Astrocyte of the hippocampus (primary cell): Measurements from ENCODE around the gene SOX6.
"Not testable (repeated sequence)": the region's sequence is repeated elsewhere in the genome, so short reads cannot be mapped to it uniquely, and the experiment has no call there.

Source experiments
- DNase-seq: peaks from one replicate; pipeline ENCODE4 v3.0.0; 2011; ENCODE audit warnings: low read depth, low spot score

SOX6 gene

DNA sequence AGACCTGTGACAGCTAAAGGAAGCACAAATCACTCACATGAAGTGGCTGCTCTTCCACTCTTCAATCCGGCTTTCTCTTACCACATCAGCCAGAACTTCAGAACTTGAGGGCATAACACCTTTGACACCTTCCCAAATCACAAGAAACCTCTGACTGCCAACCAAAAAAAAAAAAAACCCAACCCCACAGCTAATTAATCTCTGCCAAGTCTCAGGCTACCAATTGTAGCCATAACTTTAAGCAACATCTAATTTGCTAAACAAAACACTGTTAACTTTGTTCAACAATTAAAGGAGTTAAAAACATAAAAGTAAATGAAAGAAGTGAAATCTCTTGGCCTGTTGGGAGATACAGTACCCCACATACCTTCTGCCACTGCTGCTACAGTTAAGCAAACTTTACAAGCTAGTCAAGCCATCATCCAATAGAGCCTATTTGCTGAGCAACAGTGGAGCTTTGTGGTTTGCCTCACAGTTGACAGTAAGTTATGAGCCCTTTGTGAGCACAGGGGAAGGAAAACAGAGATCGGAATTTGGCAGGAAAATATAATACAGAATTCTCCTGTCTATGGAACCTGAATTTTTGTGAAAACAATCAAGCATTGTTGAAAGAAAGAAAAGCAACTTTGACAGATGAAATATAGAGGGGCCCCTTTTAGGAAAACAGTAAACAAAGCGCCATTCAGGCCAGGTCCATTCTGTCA lies at the start of gene SOX6:
SOX6 (minus strand) TSS at position 490 of the 704 bp plus-strand sequence. CDS start 15,298 bp downstream, outside the sequence.
- peak; percentile 87 for DNase-seq

DNA sequence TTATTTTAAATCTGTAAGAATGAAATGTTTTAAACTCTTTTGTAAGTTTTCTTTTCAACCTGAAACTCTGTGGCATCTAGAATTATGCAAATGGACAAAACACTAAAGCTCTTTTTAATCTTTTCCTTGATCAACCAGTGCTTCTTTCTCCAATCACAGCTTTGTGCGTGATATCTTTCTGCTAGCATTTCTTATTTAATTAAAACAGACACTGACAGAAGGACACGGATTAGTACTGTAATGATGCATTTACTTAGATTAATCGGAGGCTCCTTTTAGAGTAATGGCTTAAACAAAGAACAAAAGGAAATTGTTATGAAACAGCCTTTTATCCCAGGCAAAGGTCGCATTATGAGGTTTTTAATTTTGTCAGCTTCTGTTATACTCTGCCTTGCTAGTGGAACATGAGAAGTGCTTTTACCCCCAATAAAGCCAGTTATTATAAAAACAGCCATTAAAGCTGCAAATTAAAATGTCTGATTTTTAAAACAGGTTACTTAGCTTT lies 48.5 kb upstream of the SOX6 start:
- no peak for DNase-seq

DNA sequence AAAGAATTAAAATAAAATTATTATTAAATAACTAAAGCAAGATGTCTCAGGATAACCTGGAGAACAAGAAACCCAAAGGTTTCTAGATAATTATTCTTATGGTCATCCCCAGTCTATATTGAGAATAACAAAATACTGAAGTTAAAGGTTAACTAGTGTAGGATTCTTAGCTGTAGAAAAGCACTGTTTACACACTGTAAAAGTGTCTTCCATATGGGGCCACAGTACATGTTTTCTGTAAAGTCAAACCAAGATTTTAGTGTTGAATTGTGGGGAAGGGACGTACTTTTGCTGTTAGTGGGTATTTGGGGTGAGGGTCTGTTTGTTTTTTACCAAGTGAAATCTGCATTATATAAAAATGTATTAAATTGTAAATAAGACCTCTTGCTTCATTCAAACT lies 47.5 kb upstream of the SOX6 start:
- no peak for DNase-seq

DNA sequence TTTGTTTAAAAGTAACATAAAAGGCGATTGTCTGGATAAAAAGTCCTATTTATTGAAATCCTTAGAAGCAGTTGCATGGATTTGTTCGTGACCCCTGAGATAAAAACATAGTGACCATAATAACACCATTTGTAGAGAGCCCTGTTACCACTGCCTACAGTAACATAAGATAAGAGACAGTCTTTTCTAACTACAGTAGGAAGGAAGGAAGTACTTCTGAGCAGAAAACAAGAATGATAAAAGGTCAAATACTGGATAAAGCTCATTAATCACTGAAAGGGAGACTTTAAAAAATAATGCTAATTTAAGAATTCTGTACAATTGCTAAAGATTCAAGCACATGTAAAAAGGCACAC lies 47.1 kb upstream of the SOX6 start:
- no peak for DNase-seq

DNA sequence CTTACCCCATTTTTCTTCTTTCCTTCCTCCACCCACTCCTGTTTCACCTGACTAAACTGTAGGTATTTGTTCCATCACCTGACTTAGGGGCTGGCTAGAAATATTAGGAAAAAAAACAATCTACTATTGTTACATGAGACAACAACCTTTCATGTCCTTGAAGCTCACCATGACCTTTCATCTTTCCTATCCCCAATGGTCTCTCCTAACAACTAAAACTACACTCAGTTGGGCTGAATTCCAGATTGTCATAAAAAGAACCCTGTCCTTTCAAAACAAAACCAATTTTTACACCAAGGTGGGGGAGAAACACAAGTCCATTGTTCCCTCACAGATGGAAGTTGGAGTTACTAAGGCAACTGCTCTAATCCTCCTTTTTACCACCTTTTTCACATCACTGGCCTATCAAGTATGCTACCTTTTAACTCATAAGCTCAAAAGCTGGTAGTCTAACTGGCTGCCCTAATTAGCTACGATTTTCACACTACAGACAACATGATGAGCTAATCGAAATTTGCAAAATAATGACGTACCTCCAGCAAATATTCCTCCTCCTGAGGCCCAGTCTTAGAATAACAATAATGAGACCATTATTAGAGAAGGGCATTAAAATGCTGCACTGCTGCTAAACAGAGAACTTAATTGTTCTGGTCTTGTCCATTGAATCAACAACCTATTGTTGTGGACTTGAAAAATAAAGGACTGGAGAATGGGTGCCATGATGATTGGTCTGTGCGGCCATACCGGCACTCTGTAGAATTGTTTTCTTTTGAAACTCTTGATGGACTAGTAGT lies 46.5 kb upstream of the SOX6 start:
- peak; percentile 58 for DNase-seq

DNA sequence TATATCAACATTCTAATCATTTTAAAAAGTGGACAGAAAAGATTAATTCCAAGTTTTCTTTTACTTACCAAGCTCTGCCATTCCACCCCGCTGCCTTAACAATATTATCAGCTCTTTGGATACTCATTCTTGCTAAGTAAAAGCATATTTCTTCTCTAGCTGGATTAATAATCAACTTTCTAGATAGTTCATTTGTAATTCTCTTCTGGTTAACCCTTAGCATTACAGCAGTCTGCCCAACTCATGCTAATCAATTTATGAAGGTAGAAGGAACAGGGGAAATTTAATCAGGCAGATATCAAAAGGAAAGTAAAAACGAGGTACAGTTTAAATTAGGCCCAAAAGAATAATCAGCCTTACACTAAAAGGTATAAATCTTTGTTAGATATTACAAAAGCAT lies 41.0 kb upstream of the SOX6 start:
- no peak for DNase-seq

DNA sequence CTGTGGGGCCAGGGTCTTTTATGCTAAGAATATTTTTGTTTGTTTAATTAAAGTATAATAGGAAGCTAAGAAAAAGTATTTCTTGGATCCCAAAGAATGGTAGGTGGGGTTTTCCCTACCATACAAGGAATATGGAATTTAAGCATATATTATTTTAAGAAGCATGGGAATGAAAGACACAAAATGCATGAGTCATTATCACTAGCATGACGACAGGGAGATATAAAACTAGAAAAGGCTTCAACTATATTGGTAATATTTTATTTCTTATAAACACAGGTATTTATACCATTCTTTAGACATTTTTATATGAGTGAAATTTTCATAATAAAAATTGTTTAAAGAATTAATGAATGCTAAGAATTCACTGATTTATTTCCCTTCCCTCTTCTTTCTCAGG lies 39.3 kb upstream of the SOX6 start:
- no peak for DNase-seq

DNA sequence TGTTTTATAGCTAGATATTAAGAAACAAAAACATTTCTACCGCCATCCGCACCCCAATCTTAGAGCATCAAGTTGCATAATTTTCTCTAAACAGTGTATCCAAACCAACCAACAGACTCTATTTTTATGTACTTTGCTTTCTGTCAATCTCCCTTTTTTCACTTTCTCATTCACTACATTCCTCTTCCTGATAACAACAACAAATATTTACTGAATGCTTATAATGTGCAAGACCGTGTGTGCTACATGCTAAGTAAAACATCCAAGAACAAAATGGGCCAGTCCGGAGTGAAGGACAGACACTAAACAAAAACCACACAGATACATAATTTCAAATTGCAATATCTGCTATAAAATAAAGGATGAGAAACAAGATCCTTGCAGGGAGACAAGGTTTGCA lies 38.6 kb upstream of the SOX6 start:
- DNase-seq: no peak

DNA sequence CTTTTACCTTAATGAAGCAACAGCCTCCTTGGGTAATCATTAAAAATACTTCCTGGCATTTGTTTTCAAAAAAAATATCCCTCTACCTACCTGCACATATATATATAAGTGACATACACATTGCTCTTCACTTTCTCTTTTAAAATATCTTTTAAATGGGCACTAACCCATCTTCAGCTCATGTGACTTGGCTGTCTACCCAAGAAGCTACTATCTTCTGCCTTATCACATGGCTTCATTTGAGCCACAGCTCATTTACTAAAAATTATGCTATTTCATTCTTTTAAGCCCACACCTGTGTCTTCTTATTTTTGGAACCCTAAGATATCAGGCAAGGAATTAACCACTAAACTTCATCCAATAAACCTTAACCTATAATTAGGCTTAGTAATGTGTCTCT lies 37.0 kb upstream of the SOX6 start:
- DNase-seq: no peak

DNA sequence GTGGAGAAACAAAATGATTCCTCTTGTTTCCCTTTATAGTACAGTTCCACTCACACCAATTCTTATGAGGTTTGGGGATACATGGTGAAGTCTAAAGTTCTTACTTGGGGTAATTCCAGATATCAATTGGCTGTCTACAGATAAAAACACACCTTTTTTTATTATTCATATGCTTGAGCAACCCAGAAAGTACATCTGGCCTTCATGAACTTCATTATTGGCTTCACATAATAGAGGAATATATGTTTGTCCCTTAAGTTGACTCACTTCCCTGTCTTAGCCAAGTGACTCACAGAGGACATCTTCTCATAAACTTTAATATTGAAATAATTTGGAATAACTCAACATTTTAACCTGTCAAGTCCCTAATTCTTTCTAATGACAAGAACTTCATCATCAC lies 36.3 kb upstream of the SOX6 start:
- DNase-seq: no peak

DNA sequence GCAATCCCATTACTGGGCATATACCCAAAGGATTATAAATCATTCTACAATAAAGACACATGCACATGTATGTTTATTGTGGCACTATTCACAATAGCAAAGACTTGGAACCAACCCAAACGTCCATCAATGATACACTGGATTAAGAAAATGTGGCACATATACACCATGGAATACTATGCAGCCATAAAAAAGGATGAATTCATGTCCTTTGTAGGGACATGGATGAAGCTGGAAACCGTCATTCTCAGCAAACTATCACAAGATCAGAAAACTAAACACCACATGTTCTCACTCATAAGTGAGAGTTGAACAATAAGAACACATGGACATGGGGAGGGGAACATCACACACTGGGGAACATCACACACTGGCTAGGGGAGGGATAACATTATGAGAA lies 34.5 kb upstream of the SOX6 start:
- DNase-seq: not testable (repeated sequence)

DNA sequence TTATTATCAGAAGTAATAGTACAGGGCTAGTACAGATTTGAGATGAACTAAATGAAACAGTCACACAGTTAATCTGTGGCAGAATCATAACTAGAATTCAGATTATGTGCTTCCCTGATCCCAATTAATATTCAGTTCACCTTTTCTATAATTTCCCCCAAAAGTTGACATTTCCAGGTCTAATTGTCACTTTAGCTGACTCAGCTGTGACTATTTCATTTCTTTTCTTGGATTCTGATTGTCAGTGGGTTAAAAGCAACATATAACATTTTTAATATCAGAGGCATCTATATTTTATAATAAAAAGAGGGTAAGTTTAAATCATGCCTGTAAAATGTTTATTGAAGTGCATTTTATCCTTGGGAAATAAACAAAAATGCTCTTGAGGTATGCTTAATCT lies 28.8 kb upstream of the SOX6 start:
- DNase-seq: no peak

DNA sequence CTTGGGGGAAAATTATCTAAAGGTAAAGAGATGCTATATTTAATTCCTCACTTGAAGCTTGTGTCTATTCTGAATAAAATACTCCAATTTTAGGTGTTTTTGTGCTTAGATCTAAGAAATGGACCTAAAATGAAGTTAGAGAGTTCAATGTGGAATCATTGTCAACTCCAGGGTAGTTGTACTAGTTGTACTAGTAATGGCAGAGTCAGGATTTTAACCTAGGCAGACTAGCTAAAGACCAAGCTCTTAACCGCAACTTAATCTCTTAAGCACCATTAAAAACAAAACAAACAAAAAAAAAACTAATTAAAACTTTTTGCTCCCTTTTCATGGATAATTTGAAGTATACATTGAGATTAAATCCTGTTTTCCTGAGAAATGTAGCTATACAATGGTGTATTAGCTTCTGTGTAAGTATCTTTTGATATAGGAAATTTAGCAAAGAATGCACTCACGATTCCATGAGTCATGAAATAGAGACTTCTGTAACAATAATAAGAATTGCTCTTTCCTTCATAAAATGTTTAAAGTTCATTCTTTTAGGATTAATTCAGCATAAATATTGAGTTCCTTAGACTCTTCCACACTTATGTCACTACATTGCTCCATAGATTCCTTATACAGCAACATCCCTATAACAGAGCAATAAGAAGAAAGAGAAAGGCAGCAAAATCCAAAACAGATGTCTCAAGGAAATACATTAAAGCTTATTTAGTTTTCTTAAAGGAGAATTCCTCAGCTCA lies 26.5 kb upstream of the SOX6 start:
- peak; percentile 1 for DNase-seq

DNA sequence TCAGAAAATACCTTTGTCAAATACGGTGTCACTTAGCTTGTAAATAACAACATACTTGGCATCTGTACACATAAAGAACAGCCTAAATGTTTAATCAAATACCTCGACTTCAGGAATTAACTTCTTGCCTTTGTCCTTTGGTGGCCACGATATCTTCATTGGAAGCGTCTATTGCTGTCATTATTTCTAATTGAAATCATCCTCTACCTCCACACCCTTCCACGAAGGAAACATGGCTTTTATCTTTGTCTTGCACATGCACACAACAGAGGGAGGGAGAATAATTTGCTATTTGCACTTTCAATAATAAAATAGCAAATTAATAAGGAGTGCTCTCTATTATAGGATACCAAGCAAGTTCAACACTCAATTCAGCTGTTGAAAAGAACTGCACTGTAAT lies 25.8 kb upstream of the SOX6 start:
- no peak for DNase-seq

DNA sequence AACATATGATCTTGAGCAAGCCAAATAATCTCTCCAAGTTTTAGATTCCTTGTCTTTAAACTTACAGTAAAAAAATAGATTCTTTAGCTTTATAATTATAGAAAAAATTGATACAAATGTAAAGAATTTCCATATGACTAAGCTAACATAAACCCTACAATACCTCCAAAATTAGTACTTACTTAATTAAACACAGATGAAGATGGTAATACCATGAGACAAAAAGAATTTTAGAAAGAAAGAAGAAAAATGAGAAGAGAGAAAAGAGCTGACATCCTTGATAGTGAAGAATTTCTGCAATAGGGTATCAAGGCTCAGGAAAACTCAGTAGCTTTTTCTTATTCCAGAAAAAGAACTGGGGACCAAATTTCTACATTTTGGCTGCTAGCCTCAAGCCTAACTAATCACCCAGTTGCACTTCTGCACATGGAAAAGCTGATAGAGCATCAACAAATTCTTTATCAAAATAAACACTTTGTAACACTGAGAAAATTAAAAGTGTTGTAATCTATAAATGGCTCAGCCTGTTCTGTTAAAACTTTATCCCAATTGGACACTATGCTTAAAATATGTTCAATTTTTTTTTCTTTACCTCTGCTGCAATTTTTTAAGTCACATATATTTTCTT lies 24.7 kb upstream of the SOX6 start:
- no peak for DNase-seq

DNA sequence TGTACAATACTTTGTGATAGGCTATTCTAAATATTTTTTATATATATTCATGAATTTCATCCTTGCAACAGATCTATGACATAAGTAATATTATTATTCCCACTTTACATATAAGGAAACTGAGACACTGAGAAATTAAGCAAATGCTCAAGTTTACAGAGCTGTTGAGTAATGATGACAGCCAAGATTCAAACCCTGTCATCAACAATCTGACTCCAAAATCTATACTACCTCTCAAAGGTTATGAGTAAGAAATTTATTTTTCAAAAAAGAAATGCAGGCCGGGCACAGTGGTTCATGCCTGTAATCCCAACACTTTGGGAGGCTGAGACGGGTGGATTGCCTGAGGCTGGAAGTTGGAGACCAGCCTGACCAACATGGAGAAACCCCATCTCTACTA lies 22.6 kb upstream of the SOX6 start:
- DNase-seq: no peak

DNA sequence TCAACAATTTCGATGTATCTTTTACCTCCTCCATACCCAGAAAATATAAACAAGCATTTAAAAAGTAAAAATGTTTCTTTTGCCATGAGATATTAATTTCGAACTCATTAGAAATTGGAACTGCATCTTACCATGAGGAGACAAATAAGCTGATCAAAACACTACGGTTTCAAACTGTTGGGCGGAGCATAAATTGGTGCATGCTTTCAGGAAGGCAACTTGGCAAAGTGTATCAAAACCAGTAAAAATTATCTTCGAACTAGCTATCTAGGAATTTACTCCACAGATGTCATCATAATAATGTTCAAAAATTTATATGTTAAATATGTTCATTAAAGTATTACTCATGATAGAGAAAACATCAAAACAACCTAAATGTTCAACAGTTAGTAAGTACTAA lies 21.4 kb upstream of the SOX6 start:
- no peak for DNase-seq

DNA sequence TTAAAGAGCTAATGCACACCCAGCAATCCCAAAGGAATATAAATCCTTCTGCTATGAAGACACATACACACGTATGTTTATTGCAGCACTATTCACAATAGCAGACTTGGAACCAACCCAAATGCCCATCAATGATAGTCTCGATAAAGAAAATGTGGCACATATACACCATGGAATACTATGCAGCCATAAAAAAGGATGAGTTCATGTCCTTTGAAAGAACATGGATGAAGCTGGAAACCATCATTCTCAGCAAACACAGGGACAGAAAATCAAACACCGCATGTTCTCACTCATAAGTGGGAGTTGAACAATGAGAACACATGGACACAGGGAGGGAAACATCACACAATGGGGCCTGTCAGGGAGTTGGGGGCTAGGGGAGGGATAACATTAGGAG lies 19.3 kb upstream of the SOX6 start:
- not testable (repeated sequence) for DNase-seq

DNA sequence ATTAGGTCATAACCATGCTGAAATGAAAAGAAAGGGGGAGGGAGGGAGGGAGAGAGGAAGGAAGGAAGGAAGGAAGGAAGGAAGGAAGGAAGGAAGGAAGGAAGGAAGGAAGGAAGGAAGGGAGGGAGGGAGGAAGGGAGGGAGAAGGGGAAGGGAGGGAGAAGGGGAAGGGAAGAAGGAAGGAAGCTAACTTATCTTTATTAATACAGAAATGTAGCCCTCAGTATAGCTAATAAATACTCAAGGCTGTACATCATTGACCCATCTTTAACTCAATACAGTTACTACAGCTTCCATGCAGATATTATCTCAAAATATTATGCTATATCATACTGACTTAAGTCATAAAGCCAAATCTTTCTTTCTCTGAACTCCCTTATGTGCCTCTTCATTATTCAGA lies 17.4 kb upstream of the SOX6 start:
- no peak for DNase-seq

DNA sequence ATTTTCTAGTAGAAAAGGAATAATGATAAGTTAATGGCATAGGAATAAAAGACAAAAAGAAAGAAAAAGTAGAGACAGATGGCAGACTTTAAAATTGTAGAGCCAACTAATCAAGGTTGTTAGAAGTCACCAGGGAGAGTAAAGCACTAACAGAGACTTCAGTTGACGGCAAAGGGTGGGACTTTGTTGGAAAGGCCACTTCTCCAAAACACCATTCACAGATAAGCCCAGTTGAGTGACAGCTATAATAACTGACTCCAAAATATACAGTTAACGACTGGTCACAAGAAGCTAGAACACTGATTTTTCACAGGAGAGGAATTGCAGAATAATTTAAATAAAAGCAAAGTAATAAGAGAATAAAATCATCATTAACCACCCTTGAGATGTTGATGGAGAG lies 16.0 kb upstream of the SOX6 start:
- no peak for DNase-seq

DNA sequence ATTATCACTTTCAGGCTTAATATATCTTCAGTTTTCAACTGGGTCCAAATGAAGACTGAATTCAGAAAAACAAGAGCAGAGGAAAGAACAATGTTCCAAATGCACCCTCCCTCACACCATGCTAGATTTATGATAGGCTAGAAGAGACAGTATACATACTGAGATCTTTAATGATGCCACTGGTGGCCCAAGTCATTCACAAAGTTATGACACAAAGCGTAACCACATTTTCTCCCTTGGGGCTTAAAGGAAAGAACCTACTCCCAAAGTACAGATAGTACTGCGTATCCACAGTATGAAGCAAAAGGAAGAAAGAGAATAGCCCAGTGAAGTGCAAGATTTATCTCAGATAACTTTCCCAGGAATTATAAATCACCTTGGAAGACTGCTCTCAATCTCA lies 10.9 kb upstream of the SOX6 start:
- no peak for DNase-seq

DNA sequence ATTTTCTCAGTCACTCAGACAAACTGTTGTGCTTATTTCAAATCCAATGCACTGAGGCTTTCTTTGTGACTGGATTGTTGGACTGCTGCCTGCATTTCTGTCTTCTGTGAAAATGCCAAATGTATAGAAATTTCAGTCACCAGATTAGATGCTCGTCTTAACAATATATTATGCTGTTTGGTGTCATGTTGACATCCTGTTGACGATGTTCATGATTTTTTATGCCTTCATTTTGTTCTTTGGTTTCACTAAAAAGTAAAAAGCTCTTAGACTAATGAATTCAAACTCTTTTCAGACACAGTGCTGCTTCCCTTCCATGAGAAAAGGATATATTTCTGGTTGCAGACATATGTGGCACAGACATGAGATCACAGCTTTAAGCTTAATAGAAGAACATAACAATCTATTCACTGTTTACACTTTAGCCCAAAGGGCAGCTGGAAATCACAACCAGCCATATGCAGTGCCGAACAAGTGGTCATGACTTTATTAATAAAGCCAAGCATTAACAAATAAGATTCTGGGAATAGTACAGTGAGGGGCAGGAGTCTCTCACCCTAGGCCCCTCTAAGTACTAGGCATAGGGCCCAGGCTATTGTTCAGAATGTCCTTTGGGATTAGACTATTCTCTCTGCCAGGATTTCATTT lies 9.4 kb upstream of the SOX6 start:
- no peak for DNase-seq
